GM19238 (cell line): ENCODE data around the gene ESRP2.

ENCODE experiments used
- DNase-seq: peaks from one replicate; pipeline ENCODE4 v3.0.0; 2011; ENCODE audit warnings: low spot score; ENCODE audit not compliant: insufficient read length

Gene ESRP2

DNA sequence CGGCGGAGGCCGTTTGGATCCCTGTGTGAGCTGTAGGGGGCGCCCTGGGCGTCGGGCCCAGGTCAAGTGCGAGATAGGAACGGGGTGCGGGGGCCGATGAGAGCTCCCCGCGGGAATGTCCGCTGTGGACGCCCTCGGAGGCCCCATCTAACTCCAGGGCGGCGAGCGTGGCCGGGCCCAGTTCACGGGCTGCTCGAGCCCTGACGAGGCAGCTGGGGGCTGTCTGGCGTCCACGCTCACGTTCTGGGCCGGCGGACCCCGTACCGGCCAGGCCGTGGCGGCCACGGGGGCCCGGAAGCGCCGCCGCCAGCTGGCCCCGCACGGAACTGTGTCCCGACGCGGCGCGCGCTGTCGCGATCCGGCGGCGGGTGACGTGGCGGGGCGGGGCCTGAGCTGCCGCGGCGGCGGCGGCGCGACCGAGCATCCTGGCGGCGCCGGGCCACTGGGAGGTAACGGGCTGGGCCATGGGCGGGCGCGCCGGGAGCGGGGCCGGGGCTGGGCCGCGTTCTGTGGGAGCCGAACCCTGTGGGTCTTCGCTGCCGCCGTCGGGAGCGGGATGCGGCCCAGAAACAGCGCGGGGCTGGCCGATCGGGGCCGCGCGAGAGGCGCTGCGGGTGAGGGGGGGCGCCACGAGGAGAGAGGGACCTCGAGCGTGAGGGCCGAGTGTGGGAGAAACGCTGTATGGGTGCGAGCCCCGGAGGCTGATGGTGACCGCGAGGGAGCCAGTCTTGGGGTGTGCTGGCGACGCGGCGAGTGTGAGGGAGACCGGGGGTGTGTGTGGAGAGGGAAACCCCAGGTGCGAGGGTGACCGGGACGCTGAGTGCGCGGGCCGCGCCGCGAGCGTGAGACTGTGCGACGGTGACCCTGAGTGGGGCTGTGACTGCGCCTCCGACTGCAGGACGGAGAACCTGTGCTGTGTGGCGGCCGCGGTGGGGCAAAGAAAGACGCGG is 28.5 kb upstream of the ESRP2 start, which contains the start of gene SLC7A6:
SLC7A6 (plus strand) TSS at position 399 of the 950 bp plus-strand sequence. CDS start 10,201 bp downstream, outside the sequence.
- peak; percentile 91 for DNase-seq

DNA sequence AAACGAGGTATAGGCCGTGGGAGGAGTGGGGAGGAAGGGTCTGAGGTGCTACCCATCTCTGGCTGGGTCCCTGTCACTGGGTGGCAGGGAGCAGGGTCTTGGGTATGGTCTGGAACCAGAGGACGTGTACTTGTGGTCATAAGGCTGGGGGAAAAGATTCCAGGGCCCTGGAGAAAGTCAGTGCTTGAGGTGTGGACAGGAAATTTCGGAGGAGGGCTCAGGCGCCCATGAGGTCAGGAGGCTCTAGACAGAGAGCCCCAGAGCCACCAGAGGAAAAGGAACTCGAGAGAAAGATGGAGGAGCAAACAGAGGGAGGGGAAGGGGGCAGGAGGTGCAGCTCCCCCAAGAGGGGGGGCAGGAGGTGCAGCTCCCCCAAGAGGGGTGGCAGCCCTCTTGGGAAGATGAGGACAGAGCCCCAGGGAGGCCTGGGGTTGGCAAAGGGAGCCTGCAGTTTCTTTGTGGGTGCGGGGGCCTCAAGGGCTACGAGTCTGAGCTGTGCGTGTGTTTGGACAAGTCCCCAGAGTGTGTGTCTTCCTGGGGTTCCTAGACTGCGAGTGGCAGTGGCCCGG is 27.7 kb upstream of the ESRP2 start:
- no peak for DNase-seq

DNA sequence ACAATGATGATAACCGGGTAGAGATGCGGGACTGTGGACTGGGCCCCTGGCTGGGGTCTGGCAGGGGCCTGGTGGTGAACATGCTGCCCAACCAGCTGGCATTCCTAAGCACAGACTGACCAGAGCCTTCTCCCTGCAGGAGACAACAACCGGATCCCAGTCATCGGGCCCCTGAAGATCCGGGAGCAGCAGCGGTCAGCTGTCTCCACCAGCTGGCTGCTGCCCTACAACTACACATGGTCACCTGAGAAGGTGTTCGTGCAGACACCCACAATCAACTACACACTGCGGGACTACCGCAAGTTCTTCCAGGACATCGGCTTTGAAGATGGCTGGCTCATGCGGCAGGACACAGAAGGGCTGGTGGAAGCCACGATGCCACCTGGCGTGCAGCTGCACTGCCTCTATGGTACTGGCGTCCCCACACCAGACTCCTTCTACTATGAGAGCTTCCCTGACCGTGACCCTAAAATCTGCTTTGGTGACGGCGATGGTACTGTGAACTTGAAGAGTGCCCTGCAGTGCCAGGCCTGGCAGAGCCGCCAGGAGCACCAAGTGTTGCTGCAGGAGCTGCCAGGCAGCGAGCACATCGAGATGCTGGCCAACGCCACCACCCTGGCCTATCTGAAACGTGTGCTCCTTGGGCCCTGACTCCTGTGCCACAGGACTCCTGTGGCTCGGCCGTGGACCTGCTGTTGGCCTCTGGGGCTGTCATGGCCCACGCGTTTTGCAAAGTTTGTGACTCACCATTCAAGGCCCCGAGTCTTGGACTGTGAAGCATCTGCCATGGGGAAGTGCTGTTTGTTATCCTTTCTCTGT is 23.3 kb upstream of the ESRP2 start:
- no peak for DNase-seq

DNA sequence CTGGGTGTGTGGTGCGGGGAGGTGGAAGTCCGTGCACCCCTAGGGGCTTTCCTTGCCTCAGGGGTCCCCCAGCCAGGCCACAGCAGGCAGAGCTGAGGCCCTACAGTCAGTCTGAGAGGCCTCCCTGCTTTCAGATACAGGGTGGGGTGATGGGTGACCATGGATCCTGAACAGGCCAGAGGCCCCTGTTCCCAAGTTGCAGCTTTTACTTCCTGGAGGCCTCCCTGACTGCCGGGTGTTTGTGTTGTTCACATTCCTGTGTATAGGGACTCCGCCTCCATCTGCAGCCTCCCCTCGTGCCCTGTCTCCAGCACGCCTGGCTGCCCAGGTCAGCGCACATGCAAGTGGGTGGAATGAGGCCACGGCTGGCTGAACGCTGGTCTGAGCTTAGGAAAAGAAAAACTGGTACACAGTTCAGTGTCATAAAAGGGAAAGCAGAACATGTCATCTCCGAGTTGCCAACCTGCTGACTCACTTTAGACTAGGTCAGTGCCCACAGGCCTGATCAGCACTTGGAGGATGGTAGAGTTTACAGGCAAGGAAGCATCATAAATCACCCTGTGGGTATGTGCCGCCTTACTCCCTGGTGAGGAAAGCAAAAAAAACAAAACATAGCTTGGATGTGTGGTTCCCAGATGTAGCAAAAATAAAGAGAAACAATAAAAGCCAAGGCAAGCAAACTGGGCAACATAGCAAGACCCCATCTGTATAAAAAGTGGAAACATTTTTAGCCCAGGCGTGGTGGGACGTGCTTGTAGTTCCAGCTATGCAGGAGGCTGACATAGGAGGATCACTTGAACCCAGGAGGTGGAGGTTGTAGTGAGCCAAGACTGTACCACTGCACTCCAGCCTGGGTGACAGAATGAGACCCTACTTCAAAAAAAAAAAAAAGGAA is 22.2 kb upstream of the ESRP2 start:
- DNase-seq, result no peak

DNA sequence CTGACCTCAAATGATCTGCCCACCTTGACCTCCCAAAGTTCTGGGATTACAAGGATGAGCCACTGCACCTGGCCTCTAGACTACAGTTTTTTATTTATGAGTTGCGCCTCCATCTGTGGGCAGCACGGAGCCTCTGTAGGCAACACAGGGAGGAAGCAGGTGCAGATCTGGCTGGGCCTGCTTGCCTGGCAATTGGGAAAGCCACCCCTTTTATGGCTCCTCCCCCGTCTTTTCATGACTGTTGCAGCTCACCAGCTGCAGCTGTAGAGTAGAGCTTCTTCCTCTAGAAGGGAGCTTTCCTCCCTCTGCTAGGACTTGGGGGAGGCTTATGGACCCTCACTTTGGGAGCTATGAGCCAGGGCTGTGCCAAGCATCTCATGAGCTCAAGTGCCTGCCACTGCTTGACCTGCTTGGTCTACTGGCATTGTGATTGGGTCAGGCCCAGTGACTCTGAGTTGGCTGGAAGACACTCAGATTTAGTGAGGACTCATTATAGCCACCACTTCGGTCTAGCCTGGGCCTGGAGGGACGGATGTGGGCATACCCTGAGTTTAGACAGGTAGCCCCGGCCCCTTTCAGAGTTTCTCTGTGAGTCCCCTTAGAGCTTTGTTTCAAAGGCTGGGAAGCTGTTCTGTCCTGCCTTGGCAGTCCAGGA is 21.5 kb upstream of the ESRP2 start:
- DNase-seq, result peak; percentile 75

DNA sequence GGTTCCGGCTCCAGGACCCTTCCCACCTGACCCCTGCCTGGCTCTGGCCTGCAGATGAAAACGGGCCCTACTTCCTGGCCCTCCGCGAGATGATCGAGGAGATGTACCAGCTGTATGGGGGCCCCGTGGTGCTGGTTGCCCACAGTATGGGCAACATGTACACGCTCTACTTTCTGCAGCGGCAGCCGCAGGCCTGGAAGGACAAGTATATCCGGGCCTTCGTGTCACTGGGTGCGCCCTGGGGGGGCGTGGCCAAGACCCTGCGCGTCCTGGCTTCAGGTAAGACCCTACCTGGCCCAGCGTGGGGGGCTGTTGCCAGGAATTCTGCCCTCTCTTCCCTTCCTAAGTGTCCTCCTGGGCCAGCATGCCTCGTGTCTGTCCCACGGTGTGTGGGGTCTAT is 19.8 kb upstream of the ESRP2 start:
- DNase-seq, result no peak

DNA sequence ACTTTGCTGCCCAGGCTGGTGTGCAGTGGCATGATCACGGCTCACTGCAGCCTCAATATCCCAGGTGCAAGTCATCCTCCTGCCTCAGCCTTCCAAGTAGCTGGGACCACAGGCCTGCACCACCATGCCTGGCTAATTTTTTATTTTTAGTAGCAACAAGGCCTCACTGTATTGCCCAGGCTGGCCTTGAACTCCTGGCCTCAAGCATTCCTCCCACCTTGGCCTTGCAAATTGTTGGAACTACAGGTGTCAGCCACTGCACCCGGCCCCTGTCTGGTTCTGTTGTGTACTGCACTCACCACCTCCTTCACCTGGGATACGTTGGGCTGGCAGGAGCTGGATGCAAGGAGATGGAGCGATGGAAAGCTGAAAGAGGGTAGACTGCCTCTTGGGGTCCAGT is 17.8 kb upstream of the ESRP2 start:
- DNase-seq, result no peak

DNA sequence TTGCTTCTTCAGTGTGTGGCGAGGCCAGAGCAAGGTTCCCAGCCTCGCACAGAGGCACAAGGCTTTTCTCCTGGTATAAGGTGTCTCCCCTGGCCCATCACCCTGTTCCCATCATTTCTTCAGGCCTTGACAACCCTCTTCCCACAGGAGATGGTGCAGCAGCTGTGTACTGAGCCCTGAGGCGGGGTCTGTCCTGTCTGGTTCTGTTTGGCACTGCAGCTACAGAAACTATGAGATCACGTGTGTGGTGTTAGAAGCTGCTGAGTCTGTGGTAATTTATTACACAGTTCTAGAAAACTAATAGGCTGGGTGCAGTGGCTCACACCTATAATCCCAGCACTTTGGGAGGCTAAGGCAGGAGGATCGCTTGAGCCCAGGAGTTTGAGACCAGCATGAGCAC is 16.5 kb upstream of the ESRP2 start:
- no peak for DNase-seq

DNA sequence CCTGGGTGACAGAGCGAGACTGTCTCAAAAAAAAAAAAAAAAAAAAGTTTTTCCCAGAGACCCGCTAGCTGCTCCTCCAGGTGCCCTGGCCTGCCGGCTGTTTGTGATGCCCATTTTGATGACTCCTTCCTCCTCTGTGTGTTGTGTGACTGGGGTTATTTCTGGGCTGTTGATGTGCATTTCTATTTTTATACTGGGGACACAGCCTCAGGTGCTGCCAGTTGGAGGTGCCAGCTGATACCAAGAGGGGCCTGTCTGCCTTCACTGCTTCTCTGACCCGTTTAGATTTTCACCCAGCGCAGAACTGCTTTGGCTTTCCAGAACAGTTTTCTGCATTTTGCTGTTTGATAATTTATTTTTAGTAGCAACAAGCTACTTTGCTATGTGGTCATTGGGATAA is 15.9 kb upstream of the ESRP2 start:
- no peak for DNase-seq

DNA sequence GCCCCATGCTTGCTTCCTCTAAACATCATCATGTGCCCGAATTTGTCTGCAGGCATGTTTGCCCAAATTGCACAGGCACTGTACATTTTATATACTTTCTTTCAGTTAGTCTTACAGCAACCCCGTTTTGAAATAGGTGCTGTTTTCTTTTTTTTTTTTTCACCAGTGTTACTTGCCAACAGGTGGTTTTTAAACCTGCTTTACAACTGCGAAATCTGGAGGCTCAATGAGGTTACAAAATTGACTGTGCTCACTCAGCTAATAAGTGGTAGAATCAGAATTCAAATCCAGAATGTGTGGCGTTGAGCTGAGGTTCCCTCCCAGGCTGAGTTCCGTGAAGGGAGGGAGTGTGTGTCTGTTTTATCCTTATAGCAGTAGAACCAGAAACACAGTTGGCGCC is 15.0 kb upstream of the ESRP2 start:
- DNase-seq, result no peak

DNA sequence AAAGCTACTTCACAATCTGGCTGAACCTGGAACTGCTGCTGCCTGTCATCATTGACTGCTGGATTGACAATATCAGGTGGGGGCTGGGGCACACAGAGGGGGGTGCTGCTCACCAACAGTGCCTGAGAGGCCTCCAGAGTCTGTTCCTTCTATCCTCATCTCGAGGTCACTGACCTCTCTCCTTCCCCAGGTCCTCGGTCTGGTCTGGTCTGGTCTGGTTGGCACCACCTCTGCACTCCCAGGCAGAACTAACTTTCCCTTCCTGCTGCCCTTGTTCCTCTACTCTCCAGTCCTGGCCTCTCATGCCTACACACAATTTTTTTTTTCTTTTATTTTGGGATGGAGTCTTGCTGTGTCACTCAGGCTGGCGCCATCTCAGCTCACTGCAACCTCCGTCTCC is 13.4 kb upstream of the ESRP2 start:
- DNase-seq, result no peak

DNA sequence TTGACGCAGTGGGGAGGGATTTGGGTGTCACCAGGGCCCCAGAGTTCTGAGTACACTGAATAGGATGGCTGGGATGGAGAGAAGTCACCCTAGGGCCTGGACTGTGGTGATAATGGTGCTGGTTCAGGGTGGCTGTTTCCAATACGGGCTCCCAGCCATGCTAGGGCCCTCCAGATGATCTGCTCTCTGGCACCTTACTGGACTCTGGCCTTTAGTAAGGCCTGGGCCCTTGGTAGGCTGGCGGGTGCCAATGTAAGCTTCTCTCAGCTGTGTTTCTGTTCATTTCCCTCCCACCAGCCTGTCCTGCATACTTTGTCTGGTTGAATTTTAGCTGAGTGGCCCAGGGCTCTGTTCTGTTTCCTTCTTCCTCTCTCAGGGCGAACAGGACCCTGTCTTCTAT is 12.0 kb upstream of the ESRP2 start:
- no peak for DNase-seq

DNA sequence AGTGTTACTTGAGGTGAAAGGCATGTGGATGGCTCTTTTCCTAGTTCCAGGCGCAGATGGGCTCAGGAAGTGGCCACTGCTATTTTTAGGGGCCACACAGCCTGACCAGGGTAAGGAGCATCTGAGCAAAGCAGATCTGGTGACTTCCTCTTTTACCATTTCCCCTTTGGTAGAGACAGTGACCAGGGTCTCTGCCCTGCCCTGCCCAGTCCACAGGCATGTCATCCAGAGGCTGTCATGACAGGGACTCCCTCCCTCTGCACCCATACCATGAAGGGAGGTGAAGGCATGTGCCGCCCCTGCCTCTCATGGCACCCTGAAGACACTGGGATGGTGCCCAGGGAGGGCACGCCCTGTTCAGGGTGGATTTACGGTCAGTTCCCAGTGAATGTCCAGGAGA is 11.5 kb upstream of the ESRP2 start:
- DNase-seq, result no peak

DNA sequence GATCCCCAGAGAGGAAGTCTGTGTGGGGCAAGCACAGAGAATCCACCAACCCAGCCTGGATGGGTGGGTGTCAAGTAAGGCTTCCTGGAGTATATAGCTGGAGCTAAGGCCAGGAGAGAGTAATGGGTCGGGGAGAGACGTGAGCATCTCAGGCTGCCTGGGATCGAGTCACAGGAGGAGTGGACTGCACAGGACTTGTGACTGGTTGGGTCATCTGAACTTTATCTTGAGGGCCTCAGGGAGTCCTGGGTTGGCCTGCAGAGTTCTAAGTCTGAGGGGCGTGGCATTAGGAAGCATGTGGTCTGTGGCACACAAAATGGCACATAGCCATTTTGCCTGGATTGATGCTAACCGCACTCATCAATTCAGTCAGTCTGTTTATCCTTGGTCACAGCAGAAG is 10.7 kb upstream of the ESRP2 start:
- DNase-seq, result no peak

DNA sequence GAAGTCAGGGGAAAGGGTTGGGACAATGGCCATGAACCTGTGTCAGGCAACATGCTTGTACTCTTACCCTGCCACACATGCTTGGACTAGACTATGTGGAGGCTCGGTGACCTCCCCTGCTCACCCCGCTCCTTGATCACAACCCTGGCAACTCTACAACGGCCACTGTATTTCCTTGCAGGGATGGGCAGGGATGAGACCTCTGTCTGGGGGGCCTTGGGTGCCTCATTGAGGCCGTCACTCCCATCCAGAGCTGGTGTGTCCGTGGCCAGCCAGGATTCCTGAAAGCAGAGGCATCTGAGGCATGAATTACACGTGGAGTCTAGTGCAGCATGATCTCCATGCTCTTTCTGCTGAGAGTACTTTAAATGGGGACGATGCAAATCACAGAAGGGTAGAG is 10.2 kb upstream of the ESRP2 start:
- DNase-seq, result no peak

DNA sequence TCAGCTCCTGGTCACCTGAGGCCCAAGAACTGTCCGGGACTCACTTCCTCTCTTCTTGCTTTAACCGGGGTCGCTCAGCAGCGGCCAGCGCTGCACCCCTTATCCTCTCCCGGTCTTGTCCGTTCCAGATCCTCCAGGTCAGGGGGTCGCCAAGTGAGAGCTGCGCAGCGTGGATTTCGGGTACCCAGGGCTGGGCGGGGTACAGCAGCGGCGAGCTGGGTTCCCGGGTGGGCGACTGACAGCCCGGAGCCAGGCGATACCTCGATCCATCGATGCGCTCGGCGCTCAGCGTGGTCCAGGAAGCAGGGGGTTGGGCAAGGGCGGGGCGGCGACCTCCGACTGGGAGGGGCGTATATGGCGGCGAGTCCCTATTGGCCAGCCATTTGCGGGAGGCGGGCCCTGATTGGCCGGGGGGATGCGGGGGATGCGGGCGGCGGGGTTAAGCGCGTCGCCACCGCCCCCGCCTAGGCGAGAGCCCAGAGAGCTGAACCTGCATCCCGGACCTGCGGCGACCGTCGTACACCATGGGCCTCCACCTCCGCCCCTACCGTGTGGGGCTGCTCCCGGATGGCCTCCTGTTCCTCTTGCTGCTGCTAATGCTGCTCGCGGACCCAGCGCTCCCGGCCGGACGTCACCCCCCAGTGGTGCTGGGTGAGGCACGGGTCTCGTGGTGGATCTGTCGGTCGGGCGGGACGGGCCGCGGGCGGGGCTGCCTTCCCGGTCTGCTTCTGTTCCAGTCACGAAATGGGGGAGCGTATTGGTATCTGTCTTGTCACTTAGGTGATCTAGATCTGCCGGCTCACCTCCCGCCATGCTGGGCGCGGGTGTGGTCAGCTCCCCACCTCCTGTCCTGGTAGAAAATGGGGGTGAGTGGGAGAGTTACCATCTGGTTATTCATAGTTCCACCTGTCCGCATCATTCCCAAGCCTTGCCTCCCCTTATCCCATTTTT is 9.3 kb upstream of the ESRP2 start, which contains the start of gene PLA2G15:
PLA2G15 (plus strand) TSS at position 471 of the 951 bp plus-strand sequence; CDS start at position 525, 54 bp downstream.
- DNase-seq, result peak; percentile 91

DNA sequence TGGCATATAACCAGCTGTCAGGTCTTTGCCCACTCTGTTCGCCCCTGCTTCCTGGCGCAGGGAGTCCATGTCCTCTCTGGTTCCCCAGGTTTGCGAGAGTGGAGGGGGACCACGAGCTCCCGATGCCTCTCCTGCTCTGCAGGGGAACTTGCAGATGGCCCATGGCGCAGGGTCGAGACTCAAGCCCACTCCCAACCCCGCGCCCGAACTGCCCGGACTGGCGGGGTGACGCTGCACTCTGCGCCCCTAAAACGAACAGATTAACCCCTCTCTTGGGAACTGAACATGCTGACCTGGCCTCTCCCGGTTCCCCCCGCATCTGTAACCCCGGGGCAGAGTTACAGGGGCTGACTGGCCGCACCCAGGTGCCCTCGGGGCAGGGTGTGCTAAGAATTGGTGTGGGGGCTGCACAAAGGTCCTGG is 8.6 kb upstream of the ESRP2 start:
- DNase-seq, result no peak

DNA sequence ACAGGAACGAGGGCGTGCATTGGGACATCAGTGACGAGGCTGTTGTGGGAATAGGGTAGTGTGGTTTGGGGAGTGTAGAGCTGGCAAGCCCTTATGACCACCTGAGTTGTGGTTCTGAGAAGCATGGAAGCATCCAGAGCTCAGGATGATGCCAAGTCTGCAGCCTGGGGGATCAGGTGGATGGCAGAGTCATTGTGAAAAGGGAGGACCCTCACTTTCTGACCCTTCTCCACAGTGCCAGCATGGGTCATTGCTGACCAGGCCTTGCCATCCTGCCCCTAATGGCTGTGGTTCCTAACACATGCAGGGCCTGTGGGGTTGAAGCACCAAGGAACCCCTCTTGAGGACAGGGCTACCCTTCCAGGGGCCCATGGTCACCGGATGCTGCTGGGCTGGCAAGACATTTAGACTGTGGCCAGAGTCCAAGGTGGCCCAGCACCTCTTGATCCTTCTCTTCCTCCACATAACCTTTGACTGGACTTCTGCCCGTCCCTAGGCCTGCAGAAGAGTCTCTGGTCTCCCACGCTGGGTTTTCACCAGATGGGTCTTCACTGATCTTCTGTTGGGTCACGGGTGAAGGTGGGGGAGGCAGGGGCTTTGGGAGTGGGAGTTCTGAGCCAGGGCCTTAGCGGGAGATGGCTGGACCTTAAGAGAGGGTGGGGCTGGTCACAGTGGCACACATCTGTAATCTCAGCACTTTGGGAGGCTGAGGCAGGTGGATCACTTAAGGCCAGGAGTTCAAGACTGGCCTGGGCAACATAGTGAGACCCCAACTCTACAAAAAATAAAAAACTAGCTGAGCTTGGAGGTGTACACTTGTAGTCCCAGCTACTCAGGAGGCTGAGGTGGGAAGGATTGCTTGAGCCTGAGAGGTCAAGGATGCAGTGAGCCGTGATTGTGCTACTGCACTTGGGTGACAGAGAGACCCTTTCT is 7.3 kb upstream of the ESRP2 start:
- DNase-seq, result no peak
